SK-N-SH (cell line): Measurements from ENCODE around the gene MEGF6.

Experiments used
- CTCF ChIP-seq: fragments of 200-600 bp; sonication (generic); IDR thresholded peaks from 2 replicates; pipeline ENCODE4 v1.6.1; 2017; ENCODE audit warnings: antibody characterized with exemption, mild to moderate bottlenecking, moderate library complexity
- EZH2phosphoT487 ChIP-seq: fragments of 200-600 bp; sonication (generic); IDR thresholded peaks from 2 replicates; pipeline ENCODE4 v1.6.1; 2017; ENCODE audit warnings: low read depth, mixed run types, mild to moderate bottlenecking, antibody characterized with exemption, moderate library complexity, borderline replicate concordance
- FOXM1 ChIP-seq: IDR thresholded peaks from 2 replicates; pipeline ENCODE4 v1.4.0; 2012; ENCODE audit warnings: low read depth, mild to moderate bottlenecking
- JUND ChIP-seq: IDR thresholded peaks from 2 replicates; pipeline ENCODE4 v1.4.0; 2012
- POLR2AphosphoS5 ChIP-seq: IDR thresholded peaks from 2 replicates; pipeline ENCODE4 v1.6.1; 2012; ENCODE audit warnings: low read depth, low read length
- RAD21 ChIP-seq: IDR thresholded peaks from 2 replicates; pipeline ENCODE4 v1.6.1; 2012; ENCODE audit warnings: mild to moderate bottlenecking, low read length
- RXRA ChIP-seq: IDR thresholded peaks from 2 replicates; pipeline ENCODE4 v1.4.0; 2012; ENCODE audit warnings: low read depth, mild to moderate bottlenecking, borderline replicate concordance
- TAF1 ChIP-seq: IDR thresholded peaks from 2 replicates; pipeline ENCODE4 v1.6.1; 2012; ENCODE audit warnings: low read depth, mild to moderate bottlenecking, low read length, moderate library complexity, borderline replicate concordance
- USF2 ChIP-seq: fragments of 150-350 bp; IDR thresholded peaks from 2 replicates; pipeline ENCODE4 v1.6.1; 2017; ENCODE audit warnings: antibody characterized with exemption, low read length, low read depth, borderline replicate concordance

GRCh38 chr1:3609769-3610526 is 1.4 kb downstream of the MEGF6 start:
- TF ChIP-seq JUND: no peak
- TF ChIP-seq TAF1: no peak
- TF ChIP-seq CTCF: no peak
- no peak for TF ChIP-seq RXRA
- TF ChIP-seq EZH2phosphoT487: no peak
- no peak for TF ChIP-seq RAD21
- TF ChIP-seq POLR2AphosphoS5: no peak
- TF ChIP-seq FOXM1: no peak
- TF ChIP-seq USF2: no peak
